ENCODE data around the gene TGFBR3. TPM values are rescaled to one million over a fixed set of nuclear protein-coding genes. Genes with fewer than 3 reads are reported as not detected.

TGFBR3 gene
- total RNA-seq, 1 experiment from 2014 or later, result 12.2 TPM

- no peak overlapping the region for H3K4me3 ChIP-seq (ENCODE audit: low read depth, low read length)
- no peaks in the 10 kb centered on the region for H3K9me3 Mint-ChIP-seq (ENCODE audit: unreplicated experiment)
- no TSS peak for BruUV-seq (replicated peaks)
- H3K9me3 ChIP-seq, result no peaks in the 10 kb centered on the region
- no peak overlapping the region for H3K27ac Mint-ChIP-seq (ENCODE audit: unreplicated experiment)
- H3K36me3 Mint-ChIP-seq (ENCODE audit: insufficient read depth, unreplicated experiment), result peaks cover 5% of the 10 kb centered on the region
- ChIA-PET POLR2A (no interaction called here), CTCF (no interaction called here)
- H3K36me3 ChIP-seq (ENCODE audit: control insufficient read depth, insufficient read depth, low read length), result no peaks in the 10 kb centered on the region
- intact Hi-C loops (cut with micrococcal nuclease; ENCODE audit: unreplicated experiment), result no loop called here
- H3K4me1 Mint-ChIP-seq (ENCODE audit: low read depth, unreplicated experiment), result no peaks in the 10 kb centered on the region
- no peaks in the 10 kb centered on the region for H3K27me3 Mint-ChIP-seq (ENCODE audit: insufficient read depth, unreplicated experiment)
- no peak overlapping the region for H3K4me3 Mint-ChIP-seq (ENCODE audit: unreplicated experiment)
- TF ChIP-seq CTCF (IDR thresholded peaks at IDR 0.05; ENCODE audit: insufficient read depth in 1 of 2, low read depth in 1 of 2, low read length in 1 of 2, severe bottlenecking in 1 of 2, unreplicated experiment in 1 of 2), result no peak
- H3K27me3 ChIP-seq (replicated peaks; ENCODE audit: control insufficient read depth, insufficient read depth, low read length), result no peaks in the 10 kb centered on the region
- no peaks in the 10 kb centered on the region for H3K4me1 ChIP-seq
- DNase-seq, result no peak
Observed at GRCh38 chr1:91805311-91805801, 80.6 kb downstream of the TGFBR3 start.

- no TSS peak for BruUV-seq (replicated peaks)
- TF ChIP-seq CTCF (IDR thresholded peaks at IDR 0.05; ENCODE audit: insufficient read depth in 1 of 2, low read depth in 1 of 2, low read length in 1 of 2, severe bottlenecking in 1 of 2, unreplicated experiment in 1 of 2), result no peak
- no peak overlapping the region for H3K4me3 ChIP-seq (ENCODE audit: low read depth, low read length)
- intact Hi-C loops (cut with micrococcal nuclease; ENCODE audit: unreplicated experiment), result no loop called here
- Mint-ChIP-seq H3K4me3 (ENCODE audit: unreplicated experiment) (no peak overlapping the region), H3K9me3 (ENCODE audit: unreplicated experiment) (no peaks in the 10 kb centered on the region), H3K27me3 (ENCODE audit: insufficient read depth, unreplicated experiment) (no peaks in the 10 kb centered on the region), H3K4me1 (ENCODE audit: low read depth, unreplicated experiment) (no peaks in the 10 kb centered on the region), H3K27ac (ENCODE audit: unreplicated experiment) (no peak overlapping the region), H3K36me3 (ENCODE audit: insufficient read depth, unreplicated experiment) (peaks cover 5% of the 10 kb centered on the region)
- H3K4me1 ChIP-seq, result no peaks in the 10 kb centered on the region
- no peak for DNase-seq
- ChIA-PET CTCF (no interaction called here), POLR2A (no interaction called here)
- no peaks in the 10 kb centered on the region for H3K9me3 ChIP-seq
- H3K27me3 ChIP-seq (replicated peaks; ENCODE audit: control insufficient read depth, insufficient read depth, low read length), result no peaks in the 10 kb centered on the region
- no peaks in the 10 kb centered on the region for H3K36me3 ChIP-seq (ENCODE audit: control insufficient read depth, insufficient read depth, low read length)
Observed at GRCh38 chr1:91804546-91805023, 81.4 kb downstream of the TGFBR3 start.

- no peak for TF ChIP-seq CTCF (IDR thresholded peaks at IDR 0.05; ENCODE audit: insufficient read depth in 1 of 2, low read depth in 1 of 2, low read length in 1 of 2, severe bottlenecking in 1 of 2, unreplicated experiment in 1 of 2)
- Mint-ChIP-seq H3K4me1 (ENCODE audit: low read depth, unreplicated experiment) (no peaks in the 10 kb centered on the region), H3K9me3 (ENCODE audit: unreplicated experiment) (no peaks in the 10 kb centered on the region), H3K27ac (ENCODE audit: unreplicated experiment) (no peak overlapping the region), H3K4me3 (ENCODE audit: unreplicated experiment) (no peak overlapping the region), H3K27me3 (ENCODE audit: insufficient read depth, unreplicated experiment) (no peaks in the 10 kb centered on the region), H3K36me3 (ENCODE audit: insufficient read depth, unreplicated experiment) (peaks cover 5% of the 10 kb centered on the region)
- POLR2A ChIA-PET, result no interaction called here
- no peak overlapping the region for H3K4me3 ChIP-seq (ENCODE audit: low read depth, low read length)
- no peaks in the 10 kb centered on the region for H3K4me1 ChIP-seq
- H3K27me3 ChIP-seq (replicated peaks; ENCODE audit: control insufficient read depth, insufficient read depth, low read length), result no peaks in the 10 kb centered on the region
- no peaks in the 10 kb centered on the region for H3K36me3 ChIP-seq (ENCODE audit: control insufficient read depth, insufficient read depth, low read length)
- DNase-seq, result no peak
- BruUV-seq (replicated peaks), result no TSS peak
- intact Hi-C loops (cut with micrococcal nuclease; ENCODE audit: unreplicated experiment), result no loop called here
- CTCF ChIA-PET, result no interaction called here
- no peaks in the 10 kb centered on the region for H3K9me3 ChIP-seq
Observed at GRCh38 chr1:91803847-91804545, 82.0 kb downstream of the TGFBR3 start.
